CD4-positive, alpha-beta T cell treated with Interleukin-4 for 1 hour (primary cell): ENCODE data around the gene DTX1.

Source experiments
- DNase-seq, 2 donors: peaks; one replicate each; pipeline ENCODE4 v3.0.0-alpha.2; 2020 to 2022

The DTX1 gene

DNA sequence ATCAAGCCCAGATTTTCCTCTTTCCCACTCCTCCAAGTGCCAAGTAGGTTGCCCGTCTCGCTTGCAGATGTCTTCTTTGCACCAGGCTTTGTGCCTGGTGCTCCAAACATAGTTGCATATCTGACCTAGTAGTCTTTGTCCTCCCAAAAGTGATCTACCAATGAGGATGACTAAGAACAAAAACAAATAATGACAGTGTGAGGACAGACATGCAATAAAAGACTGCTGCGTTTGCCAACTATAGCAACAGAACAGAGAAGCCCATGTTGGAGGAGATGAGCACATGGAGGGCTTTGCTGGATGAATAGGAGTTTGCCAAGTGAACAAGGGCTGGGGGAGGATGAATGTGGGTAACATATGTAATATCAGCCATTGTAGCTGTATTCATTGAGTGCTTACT, 15.6 kb downstream of the DTX1 start:
- no peak for DNase-seq

DNA sequence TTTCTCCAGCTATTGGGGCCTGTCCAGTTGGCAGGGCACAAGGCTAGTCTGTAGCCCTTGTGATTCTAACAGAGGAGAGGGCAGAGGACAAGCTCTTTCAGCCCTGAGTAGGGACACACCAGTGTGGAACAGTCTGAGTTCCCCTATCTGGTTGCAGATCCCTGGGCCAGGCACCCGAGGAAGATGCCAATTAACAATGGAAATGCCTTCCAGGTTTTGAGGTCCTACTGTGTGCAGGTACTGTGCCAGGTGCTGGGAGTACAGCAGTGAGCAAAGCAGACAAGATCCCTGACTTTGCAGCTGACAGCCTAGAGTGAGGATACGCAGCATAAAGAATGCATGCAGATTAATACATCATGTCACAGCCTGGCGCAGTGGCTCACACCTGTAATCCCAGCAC, 17.1 kb downstream of the DTX1 start:
- no peak for DNase-seq

DNA sequence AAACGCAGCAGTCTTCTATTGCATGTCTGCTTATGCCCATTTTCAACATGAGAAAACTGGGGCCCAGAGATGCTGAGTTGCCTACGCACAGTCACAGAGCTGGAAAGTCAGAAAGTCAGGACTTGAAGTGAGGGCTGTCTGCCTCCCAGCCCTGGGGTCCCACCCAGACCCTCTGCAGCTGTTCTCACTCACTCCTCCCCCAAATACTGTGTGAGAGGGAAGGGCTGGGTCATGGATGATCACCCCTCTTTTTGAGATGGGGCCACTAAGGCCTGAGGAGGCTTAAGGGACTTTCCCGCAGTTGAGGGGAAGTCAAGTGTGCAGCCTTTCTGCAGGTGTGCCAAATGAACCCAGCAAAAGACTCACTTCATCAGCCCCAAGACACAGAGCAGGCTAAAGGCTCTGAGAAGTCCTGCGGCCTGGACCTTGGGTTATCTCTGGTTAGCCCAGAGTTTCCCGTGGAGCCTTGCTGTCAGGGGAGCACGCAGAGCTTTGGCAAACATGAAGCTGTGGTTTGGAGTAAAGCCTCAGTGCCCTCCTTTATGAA, 18.7 kb downstream of the DTX1 start:
- DNase-seq = peak; percentile 25 to 71

DNA sequence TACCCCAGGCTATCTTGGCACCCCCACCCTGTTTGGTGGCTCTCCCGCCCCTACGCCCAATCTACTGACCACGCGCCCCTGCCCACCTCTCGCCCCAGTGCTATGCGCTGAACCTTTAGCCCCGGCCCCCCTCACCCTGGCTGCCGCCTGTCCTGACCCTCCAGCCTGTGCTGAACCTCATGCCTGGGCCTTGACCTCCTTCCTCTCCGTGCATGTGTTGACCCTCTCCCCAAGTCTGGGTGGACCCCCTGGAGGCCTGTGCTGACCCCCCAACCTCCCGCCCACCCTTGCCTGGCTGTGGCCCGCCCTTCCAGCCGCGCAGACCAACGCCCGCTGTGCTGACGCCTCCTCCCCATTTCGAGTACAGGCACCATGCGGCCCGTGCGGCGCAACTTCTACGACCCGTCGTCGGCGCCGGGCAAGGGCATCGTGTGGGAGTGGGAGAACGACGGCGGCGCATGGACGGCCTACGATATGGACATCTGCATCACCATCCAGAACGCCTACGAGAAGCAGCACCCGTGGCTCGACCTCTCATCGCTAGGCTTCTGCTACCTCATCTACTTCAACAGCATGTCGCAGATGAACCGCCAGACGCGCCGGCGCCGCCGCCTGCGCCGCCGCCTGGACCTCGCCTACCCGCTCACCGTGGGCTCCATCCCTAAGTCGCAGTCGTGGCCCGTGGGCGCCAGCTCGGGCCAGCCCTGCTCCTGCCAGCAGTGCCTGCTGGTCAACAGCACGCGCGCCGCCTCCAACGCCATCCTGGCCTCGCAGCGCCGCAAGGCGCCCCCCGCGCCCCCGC, 20.7 kb downstream of the DTX1 start:
- no peak for DNase-seq

DNA sequence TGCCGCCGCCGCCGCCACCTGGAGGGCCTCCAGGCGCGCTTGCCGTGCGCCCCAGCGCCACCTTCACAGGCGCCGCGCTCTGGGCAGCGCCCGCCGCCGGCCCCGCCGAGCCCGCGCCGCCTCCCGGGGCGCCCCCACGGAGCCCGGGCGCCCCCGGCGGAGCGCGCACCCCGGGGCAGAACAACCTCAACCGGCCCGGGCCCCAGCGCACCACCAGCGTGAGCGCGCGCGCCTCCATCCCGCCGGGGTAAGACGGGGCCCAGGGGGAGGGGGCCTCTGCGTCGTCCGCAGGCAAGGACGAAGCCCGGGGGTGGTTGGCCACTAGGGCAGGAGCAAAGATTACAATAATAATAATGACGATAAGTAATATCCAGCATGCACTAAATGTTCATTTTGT, 21.3 kb downstream of the DTX1 start:
- DNase-seq = no peak

DNA sequence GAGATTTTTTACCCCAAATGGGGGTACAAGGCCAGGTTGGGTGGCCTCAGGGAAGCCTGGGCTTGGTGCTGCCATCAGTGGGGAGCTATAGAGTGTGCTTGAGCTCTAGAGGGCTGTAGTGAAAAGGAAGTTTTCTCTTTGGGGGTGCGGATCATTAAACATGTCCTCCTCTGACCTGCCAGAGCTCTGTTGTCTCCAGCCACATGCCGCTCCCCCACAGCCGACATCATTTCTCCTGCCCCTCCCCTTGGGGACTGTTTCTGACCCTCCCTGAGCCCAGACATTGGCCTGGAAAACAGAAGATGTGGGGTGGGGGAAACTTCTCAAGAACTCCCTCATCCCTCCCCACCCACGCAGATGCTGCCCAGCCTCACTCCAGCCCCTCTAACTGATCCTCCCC, 25.3 kb downstream of the DTX1 start:
- DNase-seq = no peak

DNA sequence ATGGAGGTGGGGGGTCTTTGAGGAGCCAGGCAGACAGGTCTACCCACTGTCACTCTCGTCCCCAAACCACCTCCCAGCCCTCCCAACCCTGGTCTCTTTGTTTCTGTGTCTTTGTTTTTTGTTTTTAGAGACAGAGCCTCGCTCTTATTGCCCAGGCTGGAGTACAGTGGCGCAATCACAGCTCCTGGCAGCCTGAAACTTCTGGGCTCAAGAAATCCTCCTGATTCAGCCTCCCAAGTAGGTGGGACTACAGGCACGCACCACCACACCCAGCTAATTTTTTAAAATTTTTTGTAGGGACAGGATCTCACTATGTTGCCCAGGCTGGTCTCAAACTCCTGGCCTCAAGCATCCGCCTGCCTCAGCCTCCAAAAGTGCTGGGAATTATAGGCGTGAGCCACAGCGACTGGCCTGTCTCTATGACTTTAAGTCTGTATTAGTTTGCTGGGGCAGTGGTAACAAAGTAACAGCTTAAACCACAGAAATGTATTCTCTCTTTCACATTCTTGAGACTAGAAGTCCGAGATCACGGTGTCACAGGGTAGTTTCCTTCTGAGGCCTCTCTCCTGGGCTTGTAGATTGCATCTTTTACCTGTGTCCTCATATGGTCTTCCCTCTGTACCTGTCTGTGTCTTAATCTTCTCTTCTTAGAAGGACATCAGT, 26.1 kb downstream of the DTX1 start:
- DNase-seq = no peak

DNA sequence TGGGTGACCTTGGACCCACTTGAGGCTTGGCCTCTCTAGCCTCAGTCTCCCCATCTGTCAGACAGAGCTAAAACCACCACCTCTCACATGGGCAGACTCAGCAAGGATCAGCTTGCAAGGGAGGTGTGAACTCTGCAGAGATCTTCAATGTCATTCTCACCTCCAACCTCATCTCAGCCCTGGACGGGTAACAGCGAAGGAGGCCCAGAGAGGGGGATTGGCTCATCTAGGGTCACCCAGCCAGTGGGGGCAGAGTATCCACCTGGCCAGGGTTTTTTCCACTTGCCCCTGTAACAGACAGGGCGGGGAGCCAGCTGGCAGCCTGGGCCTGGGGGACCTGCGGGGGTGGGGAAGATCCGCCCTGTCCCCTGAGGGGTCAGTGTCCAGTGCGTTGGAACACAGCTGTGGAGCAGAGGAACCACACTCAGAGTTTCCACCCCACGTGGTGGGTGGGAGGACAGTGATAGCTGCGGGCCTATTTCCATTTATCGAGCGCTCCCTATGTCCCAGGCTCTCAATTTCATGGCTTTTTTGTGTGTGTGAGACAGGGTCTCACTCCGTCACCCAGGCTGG, 27.4 kb downstream of the DTX1 start:
- DNase-seq = no peak

DNA sequence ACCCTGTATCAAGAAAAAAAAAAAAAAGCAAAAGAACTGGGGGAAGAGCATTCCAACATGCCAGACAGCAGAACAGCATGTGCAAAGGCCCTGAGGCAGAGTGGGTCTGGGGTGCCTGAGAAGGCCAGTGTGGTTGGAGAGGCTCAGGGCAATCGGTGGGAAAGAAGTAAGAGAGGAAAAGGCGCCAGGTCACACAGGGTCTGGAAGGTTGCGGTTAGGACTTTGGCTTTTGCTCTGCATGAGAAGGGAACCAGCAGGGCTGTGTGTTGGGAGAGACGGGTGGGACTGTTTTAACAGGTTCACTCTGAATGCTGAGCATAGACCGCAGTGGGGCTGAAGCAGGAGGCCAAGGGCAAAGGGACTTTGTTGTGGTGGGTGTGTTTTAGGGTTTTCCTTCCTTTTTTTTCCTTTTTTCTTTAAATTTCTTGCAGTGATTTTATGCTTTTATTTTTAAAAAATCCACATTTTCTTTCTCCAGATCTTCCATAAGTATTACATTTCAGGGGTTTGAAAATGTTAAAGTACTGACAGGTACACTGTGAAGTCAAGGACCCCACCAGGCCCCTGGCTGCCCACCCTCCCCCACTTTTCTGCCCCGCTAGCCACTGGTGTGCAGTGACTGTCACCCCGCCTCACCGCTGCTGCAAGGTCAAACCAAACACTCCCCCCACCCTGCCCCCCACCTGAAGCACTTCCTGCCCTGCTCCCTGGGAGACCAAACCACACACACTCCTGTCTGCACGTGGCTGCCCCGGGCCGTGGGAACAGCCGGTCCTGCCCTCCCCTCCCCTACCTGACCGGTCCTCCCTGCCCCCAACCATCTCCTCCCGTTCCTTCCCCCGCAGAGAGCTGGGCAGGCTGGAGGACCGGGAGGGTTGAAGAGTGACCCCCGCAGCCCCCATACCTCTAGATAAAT, 30.0 kb downstream of the DTX1 start:
- peak; percentile 39 to 50 for DNase-seq

DNA sequence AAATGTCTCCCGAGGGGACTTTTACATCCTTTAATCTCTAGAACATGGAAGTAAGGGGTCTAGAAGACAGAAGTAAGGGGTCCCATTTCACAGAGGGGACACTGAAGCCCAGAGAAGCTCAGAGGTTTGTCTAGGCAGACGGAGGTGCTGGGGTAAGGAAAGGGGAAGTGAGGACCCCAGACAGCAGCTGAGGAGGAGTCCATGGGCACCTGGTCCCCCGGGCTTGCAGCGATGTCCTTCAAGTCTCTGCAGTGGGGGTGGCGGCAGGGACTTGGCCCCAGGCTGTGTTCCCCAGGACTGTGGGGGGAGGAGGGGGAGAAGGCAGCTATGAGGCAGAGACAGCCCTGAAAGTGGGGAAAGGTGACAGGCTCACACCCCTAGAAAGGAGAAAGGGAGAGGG, 30.7 kb downstream of the DTX1 start:
- DNase-seq = peak in 1 of 2 donors; percentile 24

DNA sequence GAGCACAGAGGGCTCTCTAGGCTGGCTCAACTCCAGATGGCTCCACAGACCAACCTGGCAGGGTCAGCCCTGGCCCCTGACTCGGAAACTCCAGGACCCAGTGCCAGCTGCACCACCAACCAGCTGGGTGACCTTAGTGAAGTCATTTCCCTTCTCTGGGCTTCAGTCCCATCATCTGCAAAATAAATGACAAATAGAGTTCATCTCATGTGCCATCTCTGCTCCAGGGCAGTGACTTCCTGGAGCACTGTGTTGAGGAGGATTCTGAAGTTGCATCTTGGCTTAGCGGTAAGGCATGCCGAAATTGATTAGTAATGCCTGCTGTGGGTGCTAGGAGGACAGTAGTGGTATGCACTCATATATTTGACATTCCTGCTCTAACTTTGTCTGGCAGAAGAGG, 31.5 kb downstream of the DTX1 start:
- no peak for DNase-seq

DNA sequence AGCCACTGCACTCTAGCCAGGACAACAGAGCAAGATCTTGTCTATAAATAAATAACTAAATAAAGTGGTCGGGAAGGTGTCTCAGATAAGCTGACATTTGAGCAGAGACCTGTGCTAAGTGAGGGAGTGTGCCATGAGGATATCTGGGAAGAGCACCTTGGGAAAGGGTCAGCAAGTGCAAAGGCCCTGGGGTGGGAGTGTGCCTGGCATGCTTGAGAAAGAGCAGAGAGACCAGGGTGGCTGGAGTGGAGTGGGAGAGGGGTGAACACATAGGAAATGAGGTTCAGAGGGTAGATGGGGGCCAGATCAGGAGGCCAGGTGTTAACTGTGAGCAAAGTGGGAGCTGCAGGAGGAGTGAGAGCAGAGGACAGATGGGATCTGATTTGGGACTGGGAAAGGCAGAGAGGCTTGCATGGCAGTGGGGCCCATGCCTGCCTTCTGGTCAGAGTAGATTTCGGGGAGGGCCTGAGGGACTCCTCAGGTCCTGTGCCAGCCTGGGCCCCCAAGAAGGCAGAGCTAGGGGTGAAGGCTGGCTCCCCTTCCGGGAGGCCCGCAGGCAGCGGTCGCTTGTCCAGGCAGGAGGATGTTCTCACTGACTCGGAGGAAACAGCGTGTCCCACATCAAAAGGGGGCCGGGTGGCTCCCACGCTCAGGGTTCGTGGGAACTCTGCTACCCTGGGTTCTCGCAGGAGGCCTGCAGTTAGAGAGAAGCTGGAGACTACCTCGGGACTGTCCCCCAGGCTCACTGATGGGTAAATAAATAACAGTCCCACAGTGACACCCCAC, 32.6 kb downstream of the DTX1 start:
- DNase-seq = peak; percentile 42 to 74

DNA sequence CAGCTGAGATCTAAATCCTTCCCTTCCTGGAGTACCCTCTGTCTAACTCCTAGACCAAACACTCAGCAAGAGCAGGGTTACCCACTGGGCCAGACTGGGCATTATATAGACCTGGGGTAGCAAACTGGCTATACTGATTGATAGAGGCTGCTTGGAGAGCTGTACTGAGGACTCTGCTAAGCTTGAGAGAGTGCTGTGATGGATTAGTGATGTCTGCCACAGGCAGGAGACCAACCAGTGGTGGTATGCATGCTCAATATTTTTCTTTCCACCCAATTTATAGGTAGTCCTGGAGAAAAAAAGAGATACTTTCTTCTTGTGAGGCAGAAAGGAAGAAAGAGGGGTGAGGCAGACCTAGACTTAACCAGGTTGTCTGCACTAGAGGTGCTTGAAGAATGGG, 33.3 kb downstream of the DTX1 start:
- DNase-seq = no peak

DNA sequence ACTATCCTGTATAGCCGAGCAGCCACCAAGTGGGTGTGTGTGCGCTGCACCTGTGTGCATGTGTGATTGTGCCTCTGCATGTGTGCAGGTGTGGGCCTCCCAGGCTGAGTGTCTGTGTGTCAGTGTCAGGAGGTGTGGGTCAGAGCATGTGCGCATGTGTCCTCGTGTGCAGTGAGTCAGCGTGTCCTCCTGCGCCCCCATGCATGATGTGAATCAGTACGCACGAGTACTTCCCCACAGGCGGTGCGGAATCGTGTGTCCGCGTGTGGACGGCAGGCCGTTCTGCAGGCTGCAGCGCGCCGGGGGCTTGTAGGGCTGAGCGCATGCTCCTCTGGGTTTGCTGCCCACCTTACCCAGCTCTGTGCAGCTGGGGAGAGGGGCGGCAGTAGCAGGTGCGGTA, 34.2 kb downstream of the DTX1 start:
- DNase-seq = no peak

DNA sequence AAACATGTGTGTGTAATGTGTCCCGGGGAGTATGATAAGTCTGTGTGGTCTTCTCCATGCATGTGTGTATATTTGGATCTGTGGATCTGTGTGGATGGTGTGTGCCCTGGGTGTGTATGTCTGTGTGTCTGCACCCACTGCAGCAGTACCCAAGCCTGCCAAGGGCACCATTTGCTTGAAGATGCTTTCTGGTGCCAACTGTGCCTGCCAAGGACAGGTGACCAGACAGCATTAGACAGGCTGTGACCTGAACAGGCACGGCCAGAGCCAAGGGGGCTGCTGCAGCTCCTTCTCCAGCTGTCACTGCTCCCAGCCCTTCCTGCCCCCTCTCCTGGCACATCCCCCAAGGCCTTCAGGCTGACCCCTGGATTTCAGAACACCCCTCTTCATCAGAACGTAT, 35.0 kb downstream of the DTX1 start:
- DNase-seq = no peak

DNA sequence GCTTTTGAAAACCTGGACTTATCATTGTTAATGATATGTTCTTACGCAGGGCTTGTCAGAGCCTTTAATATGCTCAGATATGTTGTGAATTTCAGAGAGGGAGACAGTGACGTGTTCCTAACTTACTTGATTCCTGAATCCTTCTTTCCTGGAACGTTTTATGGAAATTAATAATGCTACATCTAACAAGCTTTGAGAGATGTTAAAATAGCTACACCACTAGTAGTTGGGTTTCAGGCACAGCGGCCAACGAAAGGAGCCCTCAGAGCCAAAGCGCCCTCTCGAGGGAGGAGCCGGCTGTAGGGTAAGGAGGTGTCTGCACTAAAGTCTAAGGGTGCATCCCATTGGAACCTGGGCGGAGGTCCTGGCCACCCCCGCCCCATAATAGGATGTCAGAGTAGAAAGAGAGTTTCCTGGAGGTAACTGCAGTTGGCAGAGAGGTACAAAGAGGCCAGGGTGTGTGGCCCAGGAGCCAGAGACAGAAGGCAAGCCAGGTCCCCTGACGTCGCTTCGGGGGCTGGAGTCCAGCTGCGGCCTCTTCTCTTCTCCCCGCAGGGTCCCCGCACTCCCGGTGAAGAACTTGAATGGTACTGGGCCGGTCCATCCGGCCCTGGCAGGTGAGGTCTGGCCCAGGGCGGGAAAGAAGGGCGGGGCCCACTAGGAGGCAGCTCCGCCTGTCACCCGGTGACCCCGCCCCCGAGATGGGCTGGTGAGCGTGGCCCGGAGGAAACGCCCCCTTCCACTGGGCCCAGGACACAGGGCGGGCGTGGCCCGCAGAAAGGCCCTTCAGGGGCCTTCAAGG, 36.3 kb downstream of the DTX1 start:
- DNase-seq = peak in 1 of 2 donors; percentile 32

DNA sequence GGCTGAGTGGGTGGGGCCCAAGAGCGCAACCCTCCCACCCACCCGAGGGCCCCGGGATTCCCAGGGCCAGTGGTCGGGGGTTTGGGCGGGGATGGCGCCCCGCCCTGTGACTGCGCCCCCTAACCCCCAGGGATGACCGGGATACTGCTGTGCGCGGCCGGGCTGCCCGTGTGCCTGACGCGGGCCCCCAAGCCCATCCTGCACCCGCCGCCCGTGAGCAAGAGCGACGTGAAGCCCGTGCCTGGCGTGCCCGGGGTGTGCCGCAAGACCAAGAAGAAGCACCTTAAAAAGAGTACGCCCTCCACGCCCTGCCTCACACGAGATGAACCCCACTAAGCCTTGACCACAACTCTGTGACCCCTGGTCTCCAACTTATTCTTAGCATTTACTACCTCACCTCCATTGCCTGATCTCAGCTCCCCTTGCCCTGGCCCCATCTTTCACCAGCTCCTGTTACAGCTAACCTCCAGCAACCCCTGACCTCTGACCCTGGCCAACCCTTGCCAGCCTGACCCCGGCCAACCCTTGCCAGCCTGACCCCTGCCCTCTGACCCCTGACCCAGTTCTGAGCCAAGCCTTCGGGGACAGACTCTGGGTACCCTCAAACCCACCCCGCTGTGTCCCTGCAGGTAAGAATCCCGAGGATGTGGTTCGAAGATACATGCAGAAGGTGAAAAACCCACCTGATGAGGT, 37.0 kb downstream of the DTX1 start:
- no peak for DNase-seq

DNA sequence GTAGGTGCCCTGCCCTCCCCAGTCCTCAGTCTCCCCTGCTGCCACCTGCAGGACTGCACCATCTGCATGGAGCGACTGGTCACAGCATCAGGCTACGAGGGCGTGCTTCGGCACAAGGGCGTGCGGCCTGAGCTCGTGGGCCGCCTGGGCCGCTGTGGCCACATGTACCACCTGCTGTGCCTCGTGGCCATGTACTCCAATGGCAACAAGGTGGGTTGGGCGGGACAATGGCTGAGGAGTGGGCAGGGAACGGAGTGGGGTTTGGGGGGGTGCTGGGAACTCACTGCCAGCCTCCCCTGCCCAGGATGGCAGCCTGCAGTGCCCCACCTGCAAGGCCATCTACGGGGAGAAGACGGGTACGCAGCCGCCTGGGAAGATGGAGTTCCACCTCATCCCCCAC, 38.2 kb downstream of the DTX1 start:
- no peak for DNase-seq

DNA sequence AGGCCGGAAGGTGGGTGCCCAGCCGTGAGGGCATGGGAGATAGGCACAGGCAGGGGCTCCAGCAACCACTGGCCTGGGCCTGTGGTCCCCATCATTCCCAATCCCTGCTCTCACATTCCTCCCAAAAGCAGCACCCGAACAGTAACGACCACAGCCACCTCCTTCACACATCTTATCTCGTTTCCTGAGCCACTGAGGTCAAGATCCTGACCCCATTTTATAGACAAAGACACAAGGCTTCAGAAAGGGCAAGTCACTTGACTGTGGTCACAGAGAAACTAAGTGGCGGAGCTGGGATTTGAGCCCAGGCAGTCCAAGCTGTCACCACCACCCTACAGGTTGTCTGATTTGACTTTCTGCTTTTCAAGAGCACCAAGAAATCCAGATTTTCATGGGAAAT, 38.9 kb downstream of the DTX1 start:
- DNase-seq = no peak

DNA sequence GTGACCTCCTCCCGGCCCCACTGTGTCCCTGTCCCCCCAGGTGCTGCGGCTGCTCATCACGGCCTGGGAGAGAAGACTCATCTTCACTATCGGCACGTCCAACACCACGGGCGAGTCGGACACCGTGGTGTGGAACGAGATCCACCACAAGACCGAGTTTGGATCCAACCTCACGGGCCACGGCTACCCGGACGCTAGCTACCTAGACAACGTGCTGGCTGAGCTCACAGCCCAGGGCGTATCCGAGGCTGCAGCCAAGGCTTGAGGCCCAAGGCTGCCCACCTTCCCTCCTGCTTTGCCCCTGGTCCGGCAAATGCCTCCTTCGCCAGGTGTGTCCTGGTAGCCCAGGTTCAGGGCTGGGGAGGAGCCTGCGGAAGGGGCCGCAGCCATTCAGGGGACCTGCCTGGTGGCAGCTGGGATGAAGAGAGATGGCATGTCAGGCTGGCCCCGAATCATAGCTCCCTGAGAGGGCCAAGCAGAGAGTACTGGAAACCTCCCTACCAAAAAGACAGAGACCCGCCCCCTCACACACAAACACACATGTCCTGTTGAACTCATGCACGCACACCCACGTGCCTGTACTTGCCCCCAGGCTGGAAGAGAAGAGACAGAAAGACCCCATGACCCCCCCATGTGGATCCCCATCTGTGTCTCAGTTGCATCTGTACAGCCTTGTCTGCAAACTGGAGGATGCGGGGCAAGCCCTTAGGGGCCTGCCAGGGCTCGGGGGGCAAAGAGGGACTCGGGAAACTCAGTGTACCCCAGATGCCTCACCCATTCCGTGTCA, 40.3 kb downstream of the DTX1 start:
- no peak for DNase-seq
